ENCODE measurements around the gene BLCAP. TPM values are rescaled to one million over a fixed set of nuclear protein-coding genes. Genes with fewer than 3 reads are reported as not detected.

The BLCAP gene
- total RNA-seq, 1 donor from 2014 or later, result 31.9 TPM

DNA sequence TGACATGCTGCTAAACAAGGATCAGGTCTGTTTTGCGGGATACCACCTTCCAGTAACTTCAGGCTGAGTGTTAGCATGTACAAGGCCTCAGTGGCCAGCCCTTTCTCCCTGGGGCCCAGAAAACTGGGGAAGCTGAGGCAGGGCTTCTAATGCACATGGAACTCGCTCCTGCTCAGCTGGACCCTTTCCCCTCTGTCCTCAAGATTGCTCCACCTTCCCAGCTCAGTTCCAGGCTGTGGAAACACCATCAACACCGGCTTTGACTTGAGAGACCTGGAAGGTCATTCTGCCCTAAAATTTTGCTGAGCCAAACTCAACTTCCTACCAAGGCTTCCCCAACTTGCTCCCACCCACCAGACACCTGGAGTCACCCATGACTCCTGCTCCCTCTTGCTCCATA is 4.2 kb upstream of the BLCAP start:
- intact Hi-C loops (cut with micrococcal nuclease), result no loop called here

DNA sequence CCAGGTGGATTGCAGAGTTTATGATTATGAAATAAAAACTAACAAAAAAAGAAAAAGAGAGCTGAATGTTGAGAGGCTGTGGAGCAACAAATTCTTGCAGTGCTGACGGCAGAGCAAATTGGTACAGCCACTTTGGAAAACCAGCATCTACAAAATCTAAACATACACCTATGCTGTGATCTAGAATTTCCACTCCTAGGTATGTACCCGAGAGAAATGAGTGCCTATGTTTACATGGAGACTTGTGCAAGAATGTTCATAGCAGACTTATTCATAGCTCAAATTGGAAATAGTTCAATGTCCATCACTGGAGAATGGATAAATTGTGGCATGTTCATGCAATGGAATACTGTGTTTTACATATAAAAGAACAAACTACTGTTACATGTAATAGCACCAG is 3.0 kb upstream of the BLCAP start:
- intact Hi-C loops (cut with micrococcal nuclease), result no loop called here

DNA sequence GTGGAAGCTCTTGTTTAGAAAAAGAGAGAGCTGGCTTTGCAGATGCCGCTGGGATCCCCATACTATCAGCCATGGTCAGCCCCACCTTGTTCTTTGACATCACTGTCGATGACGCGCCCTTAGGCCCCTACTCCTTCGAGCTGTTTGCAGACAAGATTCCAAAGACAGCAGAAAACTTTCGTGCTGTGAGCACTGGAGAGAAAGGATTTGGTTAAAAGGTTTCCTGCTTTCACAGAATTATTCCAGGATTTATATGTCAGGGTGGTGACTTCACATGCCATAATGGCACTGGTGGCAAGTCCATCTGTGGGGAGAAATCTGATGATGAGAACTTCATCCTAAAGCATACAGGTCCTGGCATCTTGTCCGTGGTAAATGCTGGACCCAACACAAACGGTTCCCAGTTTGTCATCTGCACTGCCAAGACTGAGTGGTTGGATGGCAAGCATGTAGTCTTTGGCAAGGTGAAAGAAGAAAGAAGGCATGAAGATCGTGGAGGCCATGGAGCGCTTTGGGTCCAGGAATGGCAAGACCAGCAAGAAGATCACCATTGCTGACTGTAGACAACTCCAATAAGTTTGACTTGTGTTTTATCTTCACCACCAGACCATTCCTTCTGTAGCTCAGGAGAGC is 2.4 kb upstream of the BLCAP start:
- intact Hi-C loops (cut with micrococcal nuclease), result loop anchor here (5.0 kb wide), 3 partner anchors 123 to 243 kb away; partner anchors contain the start of genes CTNNBL1 and MANBAL

DNA sequence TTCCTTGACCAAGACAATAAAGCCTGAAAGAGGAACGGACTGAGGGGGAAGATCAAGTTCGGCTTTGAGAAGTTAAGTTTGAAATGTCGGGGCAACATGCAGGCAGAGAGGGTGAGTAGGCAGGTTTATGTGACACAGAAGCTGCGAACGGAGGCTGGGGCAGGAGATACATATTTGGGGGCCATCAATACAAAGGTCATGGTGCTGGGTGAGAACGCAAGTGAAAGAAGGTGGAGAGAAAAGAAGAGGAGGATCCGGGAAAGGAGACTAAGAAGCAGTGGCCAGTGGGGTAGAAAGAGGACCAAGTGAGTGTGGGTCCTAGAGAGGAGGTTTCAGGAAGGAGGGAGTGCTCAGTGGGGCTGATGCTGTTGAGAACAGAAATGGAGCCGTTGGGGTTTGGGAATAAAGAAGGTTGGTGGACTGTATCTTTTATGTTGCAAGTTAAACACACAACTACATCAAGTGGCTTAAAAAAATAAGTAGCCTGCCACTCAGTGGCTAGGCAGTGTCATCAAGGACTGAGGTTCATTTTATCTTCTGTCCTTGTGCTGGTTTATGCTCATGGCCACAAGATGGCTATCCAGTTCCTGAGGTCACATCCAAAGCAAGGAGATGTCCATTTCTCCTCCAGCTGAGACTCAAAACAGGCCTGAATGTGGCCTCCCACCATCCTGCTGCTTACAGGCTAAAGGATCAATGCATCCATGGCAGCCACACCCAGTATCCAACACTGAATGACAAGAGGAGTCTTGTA is 1.7 kb upstream of the BLCAP start:
- intact Hi-C loops (cut with micrococcal nuclease), result loop anchor here (5.0 kb wide), 3 partner anchors 122 to 242 kb away; partner anchors contain the start of genes CTNNBL1 and MANBAL

DNA sequence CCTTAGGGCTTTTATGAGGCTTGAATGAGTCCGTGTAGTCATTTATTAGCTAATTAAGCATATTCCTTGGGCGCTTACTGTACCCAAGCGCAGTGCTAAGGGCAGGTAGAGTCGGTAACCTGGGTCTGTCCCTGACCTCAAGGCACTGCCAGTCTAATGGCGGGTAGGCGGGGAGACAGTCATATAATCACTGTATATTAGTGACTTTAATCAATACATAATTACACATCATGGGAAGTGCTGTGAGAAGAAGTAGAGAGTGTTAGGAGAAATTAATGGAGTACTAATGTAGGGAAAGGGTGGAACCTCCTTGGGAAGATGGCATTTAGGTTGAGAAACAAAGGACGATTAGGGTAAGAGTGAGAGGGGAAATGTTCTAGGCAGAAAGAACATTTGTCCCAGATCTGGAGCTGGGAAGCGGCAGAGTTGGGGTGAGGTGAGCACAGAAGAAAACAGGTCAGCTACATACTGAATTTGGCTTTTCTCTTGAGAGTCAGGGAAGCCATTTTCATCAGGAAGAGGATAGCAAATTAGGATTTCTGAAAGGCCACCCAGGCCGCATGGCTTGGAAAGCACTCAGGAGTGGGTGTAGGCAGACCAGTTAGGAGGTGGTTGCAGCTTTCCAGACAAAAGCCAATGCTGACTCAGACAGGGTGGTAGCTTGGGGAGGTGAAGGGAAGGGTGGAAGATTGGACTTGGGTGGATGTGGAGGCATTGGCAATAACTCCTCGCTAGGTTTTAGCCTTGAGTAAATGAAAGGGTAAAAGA is 954 bp upstream of the BLCAP start:
- intact Hi-C loops (cut with micrococcal nuclease), result loop anchor here (1.0 to 5.0 kb wide), 4 partner anchors 121 to 505 kb away; partner anchors contain the start of genes CTNNBL1, MANBAL, RPRD1B and TTI1

DNA sequence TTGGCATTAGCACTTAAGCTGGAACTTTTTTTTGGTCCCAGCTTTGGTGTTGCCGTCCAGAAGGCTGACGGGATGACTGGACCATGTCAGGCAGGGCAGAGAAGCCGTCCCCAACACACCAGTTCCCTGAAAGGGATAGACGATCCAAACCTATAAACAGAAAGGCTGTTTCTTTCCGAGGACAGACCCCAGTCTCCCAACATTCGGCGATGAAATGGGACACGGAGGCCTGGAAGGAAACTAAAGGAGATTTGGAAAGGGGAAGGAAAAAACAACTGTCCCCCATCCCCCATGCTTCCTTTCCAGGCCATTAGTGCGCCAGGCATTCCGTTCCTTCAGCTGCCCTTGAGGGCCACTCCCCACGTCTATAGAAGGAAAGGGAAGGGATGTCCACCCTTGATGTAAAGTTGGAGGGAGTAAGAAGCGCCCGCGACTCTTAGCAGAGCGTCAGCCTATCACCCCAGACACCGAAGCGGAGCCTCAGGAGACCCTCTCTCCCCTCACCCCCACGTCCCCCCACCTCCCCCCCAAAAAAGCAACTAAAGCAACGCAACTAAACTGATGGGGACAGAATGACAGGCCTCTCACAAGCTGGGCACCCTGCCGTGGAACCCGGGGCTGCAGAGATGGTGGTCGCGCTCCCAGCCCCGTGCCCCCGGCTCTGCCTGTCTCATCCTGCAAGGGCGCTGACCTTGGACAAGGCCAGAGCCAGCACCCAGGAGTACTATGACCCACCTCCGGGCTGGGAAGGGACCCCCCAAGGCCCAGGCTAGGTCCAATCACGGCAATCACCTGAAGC is 638 bp downstream of the BLCAP start:
- intact Hi-C loops (cut with micrococcal nuclease), result loop anchor here (1.0 to 5.0 kb wide), 4 partner anchors 120 to 349 kb away; partner anchors contain the start of genes CTNNBL1 and MANBAL

DNA sequence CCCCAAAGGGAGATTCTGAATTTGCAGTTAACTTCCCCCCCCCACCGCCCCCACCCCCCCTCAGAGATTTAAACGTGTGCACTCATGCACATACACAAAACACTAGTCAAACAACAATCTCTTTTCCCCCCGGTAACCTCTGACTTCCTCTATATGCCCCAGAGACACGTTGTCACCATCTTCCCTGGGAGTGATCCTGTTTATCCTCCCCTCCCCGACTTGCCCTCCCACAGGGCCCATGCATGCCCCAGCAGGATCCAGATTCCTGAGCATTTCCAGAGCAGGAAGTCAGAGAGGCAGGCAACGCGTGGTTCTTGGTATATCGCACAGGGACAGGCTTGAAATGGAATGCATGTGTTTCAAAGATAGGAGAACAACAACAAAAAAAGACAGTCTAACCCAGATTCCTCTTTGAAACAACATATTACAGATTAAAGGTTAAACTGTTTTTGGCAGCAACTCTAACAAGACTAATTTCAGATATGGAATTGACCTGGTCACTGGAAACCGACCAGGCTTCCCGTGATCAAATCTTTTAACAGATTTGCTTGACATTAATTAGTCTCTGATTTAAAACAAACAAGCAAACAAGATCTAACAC is 1.3 kb downstream of the BLCAP start:
- intact Hi-C loops (cut with micrococcal nuclease), result loop anchor here (5.0 kb wide), 3 partner anchors 119 to 239 kb away; partner anchors contain the start of genes CTNNBL1 and MANBAL

DNA sequence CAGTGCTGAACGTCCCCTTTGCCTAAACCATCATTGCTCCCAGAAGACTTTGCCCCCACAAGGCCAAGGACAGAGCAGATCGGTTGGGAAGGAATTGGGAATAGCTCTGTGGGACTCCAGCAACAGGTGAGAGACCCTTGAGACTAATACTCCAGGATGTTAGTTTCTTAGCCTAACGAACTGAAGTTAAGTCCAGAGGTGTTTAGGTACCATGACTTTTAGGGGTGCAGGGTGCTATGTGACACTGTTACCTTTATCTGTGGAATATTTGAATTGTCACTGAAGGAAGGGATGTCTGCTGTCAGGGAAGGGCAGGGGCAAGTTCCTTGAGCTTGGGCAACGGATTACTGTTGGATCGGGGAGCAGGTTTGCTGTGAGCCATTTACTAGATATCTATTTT is 1.9 kb downstream of the BLCAP start:
- intact Hi-C loops (cut with micrococcal nuclease), result loop anchor here (5.0 kb wide), 3 partner anchors 119 to 239 kb away; partner anchors contain the start of genes CTNNBL1 and MANBAL

DNA sequence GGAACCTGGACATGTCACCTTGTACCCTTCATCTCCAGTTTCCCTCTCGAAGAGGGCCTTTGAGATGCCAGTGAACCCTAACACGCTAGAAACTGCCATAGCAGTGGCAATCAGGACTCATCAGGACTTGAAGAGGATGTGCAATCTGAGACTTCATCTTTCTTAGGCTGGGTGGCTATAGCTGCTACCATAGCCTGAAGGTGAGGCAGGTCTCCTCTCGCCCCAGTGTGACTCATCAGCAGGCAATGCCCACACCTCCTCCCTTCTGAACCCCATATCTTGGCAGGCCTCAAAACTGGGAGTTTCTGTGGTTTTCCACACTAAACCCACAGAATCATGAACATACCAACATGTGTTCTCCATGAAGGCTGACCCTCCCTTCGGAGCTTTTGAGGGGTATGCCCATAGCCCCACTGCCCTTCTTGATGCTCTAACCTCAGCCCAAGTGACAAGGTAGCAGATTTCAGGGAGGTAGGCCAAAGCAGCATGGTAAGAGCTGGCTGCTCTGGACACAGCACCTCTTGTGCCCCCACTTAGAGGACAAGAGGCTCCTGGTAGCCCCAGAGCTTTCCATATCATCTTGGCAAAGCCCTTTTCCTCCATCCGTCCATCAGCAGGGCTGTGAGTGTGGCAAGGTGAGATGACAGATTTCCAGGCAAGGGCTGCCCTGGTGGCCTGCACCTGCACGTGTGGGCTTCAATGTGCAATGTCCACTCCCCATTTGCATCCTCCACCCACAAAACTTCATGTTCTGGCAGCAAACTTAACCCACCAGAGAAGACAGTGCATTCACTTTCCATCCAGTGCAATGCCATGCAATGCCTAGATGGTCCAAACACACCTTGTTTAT is 2.6 kb downstream of the BLCAP start:
- intact Hi-C loops (cut with micrococcal nuclease), result loop anchor here (5.0 kb wide), 3 partner anchors 118 to 238 kb away; partner anchors contain the start of genes CTNNBL1 and MANBAL

DNA sequence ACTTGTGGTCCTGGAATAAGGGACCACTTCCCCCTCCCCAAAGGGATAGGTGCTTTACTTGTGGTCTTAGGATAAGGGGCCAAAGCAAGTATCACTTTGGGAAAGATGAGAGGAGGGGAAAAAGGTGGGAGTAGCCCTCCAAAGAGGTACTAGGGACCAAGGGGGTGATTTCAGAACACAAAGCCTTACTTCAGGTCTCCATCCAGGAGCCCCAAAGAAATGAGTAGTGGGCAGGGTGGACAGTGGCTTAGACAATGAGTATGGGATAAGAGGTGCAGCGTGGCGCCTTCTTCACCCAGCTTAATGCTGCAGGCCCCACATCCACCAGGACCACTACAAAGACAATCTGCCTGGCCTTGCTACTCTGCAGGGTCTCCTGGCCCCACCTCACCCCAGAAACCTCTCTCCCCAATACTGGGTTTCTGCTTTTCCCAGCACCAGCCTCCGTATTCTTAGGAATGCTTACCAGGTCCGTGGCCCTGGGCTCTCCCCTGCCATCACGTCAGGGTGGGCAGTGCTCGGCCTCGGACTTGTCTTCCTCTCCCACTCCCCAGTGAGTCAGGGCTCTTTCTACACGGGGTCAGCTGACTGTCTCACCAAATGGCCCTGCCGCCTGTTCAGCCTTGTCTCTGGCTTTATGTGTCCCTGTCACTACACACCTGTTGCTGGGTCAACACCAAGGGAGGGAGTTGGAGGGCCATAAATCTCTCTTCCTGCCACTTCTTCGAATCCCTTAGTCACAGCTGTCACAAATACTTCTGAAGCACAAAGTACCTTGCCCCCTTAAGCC is 3.6 kb downstream of the BLCAP start:
- intact Hi-C loops (cut with micrococcal nuclease), result no loop called here

DNA sequence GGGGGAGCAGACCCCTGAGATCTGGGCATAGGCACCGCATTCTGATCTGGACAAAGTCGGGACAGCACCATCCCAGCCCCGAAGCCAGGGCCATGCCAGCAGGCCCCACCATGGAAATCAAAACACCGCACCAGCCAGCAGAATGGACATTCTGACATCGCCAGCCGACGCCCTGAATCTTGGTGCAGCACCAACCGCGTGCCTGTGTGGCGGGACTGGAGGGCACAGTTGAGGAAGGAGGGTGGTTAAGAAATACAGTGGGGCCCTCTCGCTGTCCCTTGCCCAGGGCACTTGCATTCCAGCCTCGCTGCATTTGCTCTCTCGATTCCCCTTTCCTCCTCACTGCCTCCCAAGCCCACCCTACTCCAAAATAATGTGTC is 4.7 kb downstream of the BLCAP start:
- intact Hi-C loops (cut with micrococcal nuclease), result no loop called here

DNA sequence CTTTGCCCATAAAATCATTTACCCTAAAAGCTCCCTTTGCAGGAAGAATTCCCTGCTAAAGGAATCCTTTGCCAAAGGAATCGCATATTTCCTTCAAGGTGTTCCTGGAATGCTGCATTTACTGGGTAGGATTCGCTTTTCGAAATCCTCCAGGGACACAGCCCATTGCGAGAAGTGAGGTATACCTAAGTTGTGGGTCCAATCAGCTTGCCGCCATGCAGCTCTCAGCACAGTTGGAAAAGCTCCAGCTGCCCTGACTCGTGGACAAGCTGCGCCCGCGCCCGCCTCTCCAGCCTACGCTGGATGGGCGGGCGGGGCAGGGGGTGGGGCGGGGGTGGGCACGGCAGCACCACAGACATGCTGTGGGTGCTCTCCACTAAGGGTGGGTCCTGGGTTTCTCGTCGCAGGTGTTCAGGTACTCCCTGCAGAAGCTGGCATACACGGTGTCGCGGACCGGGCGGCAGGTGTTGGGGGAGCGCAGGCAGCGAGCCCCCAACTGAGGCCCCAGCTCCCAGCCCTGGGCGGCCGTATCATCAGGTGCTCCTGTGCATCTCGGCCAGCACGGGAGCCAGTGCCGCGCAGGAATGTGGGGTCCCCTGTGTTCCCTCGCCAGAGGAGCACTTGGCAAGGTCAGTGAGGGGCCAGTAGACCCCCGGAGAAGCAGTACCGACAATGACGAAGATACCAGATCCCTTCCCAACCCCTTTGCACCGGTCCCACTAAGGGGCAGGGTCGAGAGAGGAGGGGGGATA is 5.2 kb downstream of the BLCAP start:
- intact Hi-C loops (cut with micrococcal nuclease), result no loop called here

DNA sequence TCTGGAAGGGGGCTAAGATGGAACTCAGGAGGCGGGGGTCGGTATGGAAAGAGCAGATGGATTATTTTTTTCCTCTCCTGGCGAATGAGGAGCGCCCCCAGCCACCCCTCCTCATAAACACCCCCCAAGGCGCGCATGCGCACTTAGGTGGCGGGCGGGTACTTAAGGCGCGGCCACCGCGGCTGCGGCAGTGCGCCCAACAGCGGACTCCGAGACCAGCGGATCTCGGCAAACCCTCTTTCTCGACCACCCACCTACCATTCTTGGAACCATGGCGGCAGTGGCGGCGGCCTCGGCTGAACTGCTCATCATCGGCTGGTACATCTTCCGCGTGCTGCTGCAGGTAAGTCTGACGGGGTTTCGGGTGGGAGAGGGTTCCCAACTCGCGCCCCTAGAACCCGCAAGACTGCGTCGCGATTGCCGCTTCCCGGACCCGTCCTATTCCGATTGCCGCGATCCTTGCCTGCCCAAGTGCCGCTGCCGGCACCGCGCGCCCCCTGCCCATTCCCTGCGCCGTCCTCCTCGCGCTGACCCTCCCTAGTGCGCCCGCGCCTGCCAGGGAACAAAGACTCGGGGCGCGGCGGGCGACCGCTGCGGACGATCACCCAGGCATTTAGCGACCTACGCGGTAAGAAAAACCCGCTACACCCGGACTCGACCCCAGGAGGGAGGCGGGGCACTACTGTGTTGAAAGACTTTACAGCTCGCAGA is 6.5 kb downstream of the BLCAP start, which contains the start of gene NNAT:
Gene NNAT, plus strand, starts transcription at position 190 of the 711 bp plus-strand sequence. Its CDS starts 82 bp downstream, at position 272.
- intact Hi-C loops (cut with micrococcal nuclease), result no loop called here

DNA sequence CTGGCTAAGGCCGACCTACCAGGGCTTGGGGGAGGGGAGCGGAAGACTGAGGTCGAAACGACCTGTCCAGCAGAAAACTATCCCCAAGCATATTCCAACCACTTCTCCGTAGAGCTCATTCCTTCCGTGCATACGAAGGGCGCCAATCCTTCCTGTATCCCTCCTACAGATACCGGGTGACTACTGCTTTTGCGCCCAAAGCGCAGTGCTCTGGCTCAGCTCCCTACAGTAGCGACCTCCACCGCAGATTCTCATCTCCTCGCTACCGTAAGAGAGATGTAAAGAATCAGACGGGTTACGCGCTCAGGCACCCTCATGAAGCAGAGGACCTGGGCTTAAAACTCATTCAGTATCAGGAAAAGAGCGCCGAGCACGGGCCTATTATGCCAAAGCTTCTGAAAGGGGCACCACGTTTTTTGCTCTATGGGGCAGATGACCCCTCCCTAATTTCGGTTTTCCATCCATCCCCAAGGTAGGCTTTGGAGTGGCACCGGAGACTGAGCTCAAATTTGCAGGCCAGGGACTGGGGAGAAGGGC is 7.2 kb downstream of the BLCAP start:
- intact Hi-C loops (cut with micrococcal nuclease), result no loop called here

DNA sequence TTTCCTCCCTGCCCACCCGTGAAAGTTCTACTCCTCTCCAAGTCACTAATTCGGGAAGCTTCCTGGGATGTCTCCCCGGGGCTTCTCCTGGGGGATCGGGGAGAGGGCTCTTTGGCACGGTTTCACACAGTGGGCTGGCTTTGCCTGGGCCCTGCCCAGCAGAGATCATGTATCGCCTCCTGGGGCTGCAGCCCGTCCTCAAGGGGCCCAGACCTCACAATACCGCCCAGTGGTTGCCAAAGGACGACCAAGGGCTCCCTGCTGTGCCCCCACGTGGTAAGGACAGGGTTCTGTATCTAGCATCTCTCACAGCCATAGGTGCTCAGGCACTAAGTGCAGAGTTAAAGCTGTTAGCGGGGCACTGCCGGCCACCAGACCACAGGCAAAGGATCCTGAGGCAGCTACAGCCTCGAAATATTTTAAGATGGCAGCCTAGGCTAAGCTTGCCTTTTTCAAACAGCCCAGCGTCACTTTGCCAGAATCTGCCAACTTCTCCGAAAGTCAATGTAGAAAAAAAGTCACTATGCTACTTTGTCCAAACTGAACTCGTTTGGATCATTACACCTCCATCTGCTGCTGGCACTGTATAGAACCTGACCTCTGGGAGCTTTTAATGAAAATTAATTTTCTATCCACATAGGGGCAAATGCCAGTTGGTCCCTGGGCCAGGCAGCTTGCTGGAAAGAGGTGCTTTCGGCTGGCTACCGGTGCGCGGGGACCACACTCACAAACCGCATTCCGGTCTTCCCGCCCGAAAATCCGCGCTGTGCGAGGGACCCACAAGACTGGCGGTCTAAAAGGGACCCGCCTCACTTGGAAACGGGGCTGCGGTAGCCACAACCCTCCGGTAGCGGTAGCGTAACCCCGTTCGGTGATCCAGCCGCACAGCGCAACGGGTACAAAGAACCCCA is 7.9 kb downstream of the BLCAP start:
- intact Hi-C loops (cut with micrococcal nuclease), result no loop called here
